H1 (cell line): Measurements from ENCODE around the gene CDC27. TPM values are rescaled to one million over a fixed set of nuclear protein-coding genes. Genes with fewer than 3 reads are reported as not detected.

Experiments used
- CTCF ChIA-PET: fragments of 300-600 bp; sonication (Branson Sonifier 250); formaldehyde crosslinking; loops from one replicate; lab custom pipeline; 2021; ENCODE audit not compliant: partially characterized antibody; lab: Charles Lee
- POLR2A ChIA-PET: fragments of 300-600 bp; sonication (Branson Sonifier 250); formaldehyde crosslinking; loops from one replicate; lab custom pipeline; 2021; ENCODE audit warnings: inconsistent platforms; ENCODE audit not compliant: partially characterized antibody; lab: Charles Lee
- DNase-seq, 2 experiments: peaks; one replicate each; pipeline versions ENCODE4 v3.0.0 to v3.0.0-alpha.2; 2010 to 2022; ENCODE audit warnings: low spot score in 2 of 2, low read depth in 1 of 2, mixed read lengths in 1 of 2
- FAIRE-seq: peaks from 2 replicates; lab custom pipeline; 2011; peaks lifted over from hg19 to GRCh38; lab: Jason Lieb, UNC
- H2AFZ ChIP-seq: 2 replicates; pipeline ENCODE4 v1.8.1; 2012; ENCODE audit warnings: low read length, inconsistent platforms
- H2AK5ac ChIP-seq: 2 replicates; pipeline ENCODE4 v1.6.1; 2013; ENCODE audit warnings: low read depth, low read length
- H2BK120ac ChIP-seq: replicated peaks from 2 replicates; pipeline ENCODE3; 2013; ENCODE audit warnings: low read depth, low read length, inconsistent platforms
- H2BK12ac ChIP-seq: 2 replicates; pipeline ENCODE4 v1.6.1; 2013; ENCODE audit warnings: low read depth, low read length
- H2BK15ac ChIP-seq: 2 replicates; pipeline ENCODE4 v1.6.1; 2013; ENCODE audit warnings: low read length
- H2BK20ac ChIP-seq: 2 replicates; pipeline ENCODE4 v1.6.1; 2013; ENCODE audit warnings: low read length
- H2BK5ac ChIP-seq: 2 replicates; pipeline ENCODE4 v1.6.1; 2013; ENCODE audit warnings: low read depth, low read length
- H3K14ac ChIP-seq: 2 replicates; pipeline ENCODE4 v1.6.1; 2013; ENCODE audit warnings: inconsistent platforms; ENCODE audit not compliant: insufficient read length
- H3K18ac ChIP-seq: 2 replicates; pipeline ENCODE4 v1.6.1; 2013; ENCODE audit warnings: low read length; ENCODE audit errors: extremely low read depth
- H3K23ac ChIP-seq: 2 replicates; pipeline ENCODE4 v1.6.1; 2013; ENCODE audit warnings: inconsistent platforms; ENCODE audit not compliant: insufficient read length
- H3K23me2 ChIP-seq: 2 replicates; pipeline ENCODE4 v1.6.1; 2013; ENCODE audit warnings: low read depth, low read length
- H3K27ac ChIP-seq: 2 replicates; pipeline ENCODE4 v1.6.1; 2011; ENCODE audit warnings: low read depth, low read length, inconsistent platforms
- H3K27me3 ChIP-seq, 4 experiments: replicated peaks in 1 of 4; 1 replicate in 1 of 4; 2 replicates in 3 of 4; pipeline versions ENCODE4 v1.6.1 to v1.8.1; 2011 to 2013; ENCODE audit warnings: low read length in 3 of 4, mild to moderate bottlenecking in 3 of 4, inconsistent platforms in 2 of 4, mixed read lengths in 2 of 4, moderate library complexity in 1 of 4; ENCODE audit not compliant: control insufficient read depth in 3 of 4, insufficient read depth in 3 of 4; ENCODE audit errors: extremely low read depth in 1 of 4
- H3K36me3 ChIP-seq, 4 experiments: 2 replicates each; pipeline versions ENCODE4 v1.6.1 to v1.8.1; 2011 to 2013; ENCODE audit warnings: mild to moderate bottlenecking in 4 of 4, low read length in 3 of 4, moderate library complexity in 2 of 4, control low read depth in 1 of 4, inconsistent platforms in 1 of 4; ENCODE audit not compliant: insufficient read depth in 4 of 4, control insufficient read depth in 2 of 4
- H3K4ac ChIP-seq: replicated peaks from 2 replicates; pipeline ENCODE3; 2013; ENCODE audit warnings: low read length, low read depth, mixed read lengths, inconsistent platforms; ENCODE audit not compliant: insufficient read length
- H3K4me1 ChIP-seq, 4 experiments: replicated peaks in 1 of 4; 1 replicate in 1 of 4; 2 replicates in 3 of 4; pipeline versions ENCODE4 v1.6.1 to v1.8.1; 2011 to 2013; ENCODE audit warnings: low read length in 3 of 4, inconsistent platforms in 2 of 4, mixed read lengths in 1 of 4; ENCODE audit not compliant: insufficient read depth in 4 of 4, control insufficient read depth in 3 of 4
- H3K4me2 ChIP-seq, 2 experiments: 2 replicates each; pipeline versions ENCODE4 v1.6.1 to v1.8.1; 2011 to 2013; ENCODE audit warnings: low read depth in 2 of 2, low read length in 2 of 2, control low read depth in 1 of 2, inconsistent platforms in 1 of 2, mild to moderate bottlenecking in 1 of 2; ENCODE audit not compliant: insufficient read depth in 1 of 2
- H3K4me3 ChIP-seq, 4 experiments: fragments of 200-600, 300-600 bp in 1 of 4; sonication (generic), shearing (Covaris generic), sonication (Bioruptor Twin) in 1 of 4; 2 replicates each; pipeline versions ENCODE4 v1.5.1 to v1.8.1; 2011 to 2016; ENCODE audit warnings: low read length in 4 of 4, low read depth in 3 of 4, control low read depth in 2 of 4, inconsistent platforms in 2 of 4, mild to moderate bottlenecking in 2 of 4, mixed read lengths in 1 of 4, moderate library complexity in 1 of 4; ENCODE audit not compliant: insufficient read depth in 2 of 4; ENCODE audit errors: extremely low read depth in 1 of 4
- H3K56ac ChIP-seq: replicated peaks from 2 replicates; pipeline ENCODE3; 2013; ENCODE audit warnings: low read depth, mild to moderate bottlenecking, mixed read lengths, low read length, inconsistent platforms; ENCODE audit not compliant: insufficient read length
- H3K79me1 ChIP-seq: 2 replicates; pipeline ENCODE4 v1.6.1; 2013; ENCODE audit warnings: low read depth, low read length, control low read depth
- H3K79me2 ChIP-seq, 2 experiments: 2 replicates each; pipeline versions ENCODE4 v1.6.1 to v1.8.1; 2012 to 2013; ENCODE audit warnings: low read length in 2 of 2, mild to moderate bottlenecking in 2 of 2, inconsistent platforms in 1 of 2; ENCODE audit not compliant: insufficient read depth in 2 of 2, control insufficient read depth in 1 of 2
- H3K9ac ChIP-seq, 4 experiments: replicated peaks in 1 of 4; 1 replicate in 1 of 4; 2 replicates in 3 of 4; pipeline versions ENCODE4 v1.6.1 to v1.8.1; 2011 to 2013; ENCODE audit warnings: low read depth in 3 of 4, low read length in 3 of 4, control low read depth in 2 of 4, mild to moderate bottlenecking in 2 of 4, moderate library complexity in 2 of 4, inconsistent platforms in 1 of 4; ENCODE audit errors: extremely low read depth in 1 of 4
- H3K9me3 ChIP-seq, 2 experiments: 2 replicates each; pipeline versions ENCODE4 v1.6.1 to v1.8.1; 2012 to 2013; ENCODE audit warnings: mild to moderate bottlenecking in 2 of 2, moderate library complexity in 2 of 2, control low read depth in 1 of 2, inconsistent platforms in 1 of 2, low read depth in 1 of 2, low read length in 1 of 2, mixed read lengths in 1 of 2; ENCODE audit not compliant: insufficient read depth in 2 of 2
- H4K20me1 ChIP-seq, 2 experiments: replicated peaks in 1 of 2; 2 replicates each; pipeline versions ENCODE3 to v1.8.1; 2011 to 2013; ENCODE audit warnings: inconsistent platforms in 2 of 2, low read length in 2 of 2, mild to moderate bottlenecking in 1 of 2; ENCODE audit not compliant: insufficient read depth in 2 of 2, control insufficient read depth in 1 of 2
- H4K5ac ChIP-seq: 2 replicates; pipeline ENCODE4 v1.6.1; 2013; ENCODE audit warnings: low read length, low read depth, mixed read lengths, inconsistent platforms; ENCODE audit not compliant: insufficient read length
- H4K8ac ChIP-seq: 2 replicates; pipeline ENCODE4 v1.8.0; 2013; ENCODE audit warnings: mild to moderate bottlenecking, moderate library complexity, low read length, inconsistent platforms; ENCODE audit not compliant: insufficient read depth; ENCODE audit errors: extremely low read depth
- H4K91ac ChIP-seq: replicated peaks from 2 replicates; pipeline ENCODE3; 2013; ENCODE audit warnings: low read length, mixed read lengths, inconsistent platforms; ENCODE audit not compliant: insufficient read length
- CREB1 ChIP-seq: IDR thresholded peaks from 2 replicates; pipeline ENCODE4 v1.6.1; 2012; ENCODE audit warnings: inconsistent platforms
- GABPA ChIP-seq: IDR thresholded peaks from 2 replicates; pipeline ENCODE4 v1.6.1; 2011; ENCODE audit warnings: mild to moderate bottlenecking, low read length, moderate library complexity, borderline replicate concordance; ENCODE audit not compliant: insufficient read depth
- RXRA ChIP-seq: IDR thresholded peaks from 2 replicates; pipeline ENCODE4 v1.6.1; 2011; ENCODE audit warnings: low read depth, mild to moderate bottlenecking, low read length, moderate library complexity; ENCODE audit not compliant: insufficient read depth
- WGBS, 2 experiments: shearing (Covaris generic) in 1 of 2; methylation state at CpG; one replicate each; pipeline versions ENCODE4 v1.1.6 to v1.1.7; 2013 to 2015; ENCODE audit warnings: low lambda C conversion rate in 2 of 2, mixed read lengths in 2 of 2, inconsistent platforms in 1 of 2, low coverage in 1 of 2, missing lambda C conversion rate in 1 of 2; ENCODE audit not compliant: insufficient replicate concordance in 2 of 2, insufficient coverage in 1 of 2, insufficient read length in 1 of 2; ENCODE audit errors: extremely low coverage in 1 of 2, missing lambda C conversion rate in 1 of 2; 5-methylcytosine and 5-hydroxymethylcytosine counted together
- polyA plus RNA-seq, 7 experiments: library from polyadenylated mRNA; depleted of rRNA in 3 of 7; stranded (reverse) in 5 of 7; unstranded in 2 of 7; fragments of >200 nt in 5 of 7; fragments of 200-250 nt in 2 of 7; gene quantifications; 1 replicate in 5 of 7; 2 replicates in 1 of 7; 4 replicates in 1 of 7; pipeline versions ENCODE4 v1.2.1 to v1.2.3, GENCODE V29; 2011 to 2013; ENCODE audit warnings: missing spikeins in 2 of 7, mixed read lengths in 2 of 7
- total RNA-seq: library from RNA; stranded (reverse); fragmentation: NEBNext Ultra II Directional; extraction: Animal tissue kit (Norgen Biotek cat#: 25700); gene quantifications from 2 replicates; pipeline ENCODE4 v1.2.1, GENCODE V29; 2021

Gene CDC27
- total and polyA plus RNA-seq, 2 of the 8 experiments (the other 6 are each of a cell fraction or from before 2014, with no cell fraction given) = 41.9 to 87.5 TPM

GRCh38 chr17:47227862-47228261 lies 38.8 kb upstream of the CDC27 start:
- no peak overlapping the region for H2BK120ac ChIP-seq

More at GRCh38 chr17:47227862-47228261, 38.8 kb upstream of the CDC27 start:
- Histone ChIP-seq H3K27me3 (0 out of 7 replicates have a peak, but pooled peaks cover 0 to 1% (median 0%) of the 10 kb centered on the region in 4 experiments), H3K4ac (no peak overlapping the region), H4K8ac (no peak overlapping the region), H3K14ac (no peak overlapping the region), H3K4me3 (no peak overlapping the region), H3K36me3 (no peaks in the 10 kb centered on the region), H3K27ac (no peak overlapping the region), H3K9ac (no peak overlapping the region), H3K4me1 (peaks cover 0 to 3% (median 3%) of the 10 kb centered on the region in 4 experiments; a peak in 3 of 7 replicates), H3K79me2 (no peaks in the 10 kb centered on the region), H3K23ac (no peak overlapping the region), H4K20me1 (no peaks in the 10 kb centered on the region), H2BK20ac (no peak overlapping the region), H2BK12ac (no peak overlapping the region), H3K56ac (no peak overlapping the region), H2AFZ (no peak overlapping the region), H3K4me2 (no peak overlapping the region), H3K18ac (no peak overlapping the region), H3K9me3 (peaks cover 0 to 10% of the 10 kb centered on the region in 2 experiments; a peak in 2 of 4 replicates), H4K91ac (no peak overlapping the region), H3K79me1 (no peaks in the 10 kb centered on the region), H3K23me2 (no peaks in the 10 kb centered on the region), H4K5ac (no peak overlapping the region), H2AK5ac (no peak overlapping the region), H2BK15ac (no peak overlapping the region), H2BK5ac (no peak overlapping the region)
- DNase-seq (no peak), FAIRE-seq (no peak)
- 84% methylated on average over 2 of the region's 2 CpGs; no CpG with 5 or more reads in 1 of the 2 experiments for WGBS, 2 experiments
- ChIA-PET CTCF (interaction anchor here (7.3 kb wide), 1 partner anchor 86 kb away, joined by 105 read pairs; no protein-coding TSS in a partner anchor), POLR2A (no interaction called here)
- TF ChIP-seq CREB1 (no peak), GABPA (no peak), RXRA (no peak)
